ENCODE data around the gene KCNQ1OT1. TPM values are rescaled to one million over a fixed set of nuclear protein-coding genes. Genes with fewer than 3 reads are reported as not detected.

KCNQ1OT1 gene
- total and polyA plus RNA-seq, 9 of the 15 experiments (the other 6 are each of a cell fraction or from before 2014, with no cell fraction given): 0.04 to 2.3 (median 0.74) TPM

GRCh38 chr11:2669634-2670469 lies 29.9 kb downstream of the KCNQ1OT1 start:
- no peak overlapping the region for H3K27ac ChIP-seq (ENCODE audit: extremely low read depth, low read depth, low read length)
- BruUV-seq (replicated peaks): no TSS peak
- no peak overlapping the region for H3K9ac ChIP-seq (ENCODE audit: insufficient read depth in 1 of 2, low read depth in 2 of 2, low read length in 2 of 2)
- in situ Hi-C loops (cut with MboI) (no loop called here), intact Hi-C loops (cut with micrococcal nuclease) (no loop called here)
- no peak for DNase-seq (ENCODE audit: extremely low read depth in 1 of 4, low spot score in 3 of 4)
- H3K9me3 ChIP-seq (replicated peaks; ENCODE audit: control insufficient read depth, insufficient read depth, low read depth, low read length): no peaks in the 10 kb centered on the region; the same call in 1 of the 2 replicates
- no peak for FAIRE-seq
- no peaks in the 10 kb centered on the region for H3K27me3 ChIP-seq (ENCODE audit: control insufficient read depth in 2 of 2, insufficient read depth in 2 of 2, low read length in 2 of 2)
- H4K20me1 ChIP-seq (replicated peaks; ENCODE audit: control insufficient read depth, insufficient read depth, low read length): no peaks in the 10 kb centered on the region; the same call in 1 of the 2 replicates
- 58% methylated on average over 8 of the region's 8 CpGs for WGBS (ENCODE audit: insufficient coverage, low coverage, missing lambda C conversion rate)
- no peak overlapping the region for H2AFZ ChIP-seq (ENCODE audit: low read depth, low read length)
- no peak overlapping the region for H3K4me3 ChIP-seq
- H3K4me2 ChIP-seq (ENCODE audit: insufficient read depth, low read length): no peak overlapping the region
- TF ChIP-seq BRD4 (IDR thresholded peaks at IDR 0.05): no peak
- TF ChIP-seq FOXO4 (CRISPR knock-in tag; IDR thresholded peaks at IDR 0.05): no peak
- no peak for TF ChIP-seq ZNF57 (CRISPR knock-in tag; IDR thresholded peaks at IDR 0.05)
- no peak for TF ChIP-seq POLR2B (IDR thresholded peaks at IDR 0.05; ENCODE audit: low read depth, partially characterized antibody)
- no peak for TF ChIP-seq SLC30A9 (CRISPR knock-in tag; IDR thresholded peaks at IDR 0.05)
- no peak for TF ChIP-seq ESRRB (CRISPR knock-in tag; IDR thresholded peaks at IDR 0.05; ENCODE audit: borderline replicate concordance)
- TF ChIP-seq PML (IDR thresholded peaks at IDR 0.05; ENCODE audit: low read length): no peak
- TF ChIP-seq GABPB2 (CRISPR knock-in tag; conservative IDR thresholded peaks at IDR 0.05): no peak
- H3K9me1 ChIP-seq (ENCODE audit: control insufficient read depth, insufficient read depth, low read length): peaks cover 4% of the 10 kb centered on the region
- CTCF ChIA-PET (ENCODE audit: low intra/inter-chr PET ratio): no interaction called here
- H3K36me3 ChIP-seq (ENCODE audit: control insufficient read depth, insufficient read depth, low read length): peaks cover 37% of the 10 kb centered on the region; the same call in 2 of the 3 replicates
- H3K79me2 ChIP-seq (ENCODE audit: control insufficient read depth, insufficient read depth, low read length): peaks cover 13% of the 10 kb centered on the region; the same call in 2 of the 3 replicates
- ATAC-seq: no peak
- POLR2A ChIA-PET: interaction anchor here (0.7 kb wide), 1 partner anchor 14 kb away, joined by 3 read pairs; no protein-coding TSS in a partner anchor
- peaks cover 0 to 6% of the 10 kb centered on the region in 2 experiments; a peak in 1 of 5 replicates for H3K4me1 ChIP-seq (replicated peaks in 1 of 2; ENCODE audit: control insufficient read depth in 2 of 2, insufficient read depth in 2 of 2, low read length in 2 of 2)
